Measurements from ENCODE around the gene TNPO2.

The TNPO2 gene

GRCh38 chr19:12752056-12752781, 28.5 kb upstream of the TNPO2 start:
- in situ Hi-C loops (cut with MboI; ENCODE audit: low sequenced_read_pairs) = no loop called here
- DNase-seq (ENCODE audit: low spot score in 2 of 2) = no peak
- Histone ChIP-seq H3K27me3 (ENCODE audit: low read depth) (peaks cover 40% of the 10 kb centered on the region), H3K4me3 (no peak overlapping the region), H3K4me1 (peaks cover under 1% of the 10 kb centered on the region; the same call in 1 of the 2 replicates), H3K9me3 (no peaks in the 10 kb centered on the region), H3K36me3 (replicated peaks) (peaks cover 3% of the 10 kb centered on the region; the same call in 1 of the 2 replicates)

- DNase-seq (ENCODE audit: low spot score in 2 of 2) = peak in 1 of 2 experiments; percentile 28
- H3K36me3 ChIP-seq (replicated peaks) = peaks cover 3% of the 10 kb centered on the region; the same call in 1 of the 2 replicates
- no peaks in the 10 kb centered on the region for H3K9me3 ChIP-seq
- H3K27me3 ChIP-seq (ENCODE audit: low read depth) = peaks cover 40% of the 10 kb centered on the region
- no peak within 1 kb of the TSS for H3K4me3 ChIP-seq
- in situ Hi-C loops (cut with MboI; ENCODE audit: low sequenced_read_pairs) = no loop called here
- no peaks in the 10 kb centered on the region for H3K4me1 ChIP-seq
Observed at GRCh38 chr19:12751635-12752034, 27.9 kb upstream of the TNPO2 start, which contains the start of gene BEST2. Gene BEST2, plus strand, starts transcription at chr19:12751791. Its CDS starts 802 bp downstream, at chr19:12752593.

DNA sequence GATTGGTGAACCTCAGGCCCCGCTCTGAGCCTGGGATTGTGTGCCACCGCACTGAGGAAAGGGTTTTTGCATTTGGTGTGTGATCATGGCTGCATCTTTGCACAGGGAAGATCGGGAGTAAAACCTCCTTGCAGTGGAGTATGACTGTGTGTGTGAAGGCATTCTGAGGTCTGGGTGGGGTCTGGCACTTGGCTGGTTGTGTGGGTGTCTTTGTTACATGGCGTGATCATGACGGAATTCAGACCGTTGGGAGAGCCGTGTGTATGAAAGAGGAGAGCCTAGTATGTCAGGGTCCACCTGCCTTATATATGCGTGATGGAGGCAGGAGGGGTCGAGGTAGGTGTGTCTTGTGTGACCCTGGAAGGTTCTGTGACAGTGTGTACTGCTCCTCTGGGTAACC, 27.1 kb upstream of the TNPO2 start:
- peaks cover 40% of the 10 kb centered on the region for H3K27me3 ChIP-seq (ENCODE audit: low read depth)
- no peaks in the 10 kb centered on the region for H3K9me3 ChIP-seq
- H3K4me1 ChIP-seq = no peaks in the 10 kb centered on the region
- no peak for DNase-seq (ENCODE audit: low spot score in 2 of 2)
- in situ Hi-C loops (cut with MboI; ENCODE audit: low sequenced_read_pairs) = no loop called here
- H3K36me3 ChIP-seq (replicated peaks) = peaks cover 11% of the 10 kb centered on the region
- H3K4me3 ChIP-seq = no peak overlapping the region

- Histone ChIP-seq H3K4me1 (no peaks in the 10 kb centered on the region), H3K4me3 (no peak overlapping the region), H3K27me3 (ENCODE audit: low read depth) (peaks cover 40% of the 10 kb centered on the region), H3K9me3 (no peaks in the 10 kb centered on the region), H3K36me3 (replicated peaks) (peaks cover 18% of the 10 kb centered on the region)
- DNase-seq (ENCODE audit: low spot score in 2 of 2) = no peak
- in situ Hi-C loops (cut with MboI; ENCODE audit: low sequenced_read_pairs) = no loop called here
Observed at GRCh38 chr19:12749938-12750521, 26.3 kb upstream of the TNPO2 start.

DNA sequence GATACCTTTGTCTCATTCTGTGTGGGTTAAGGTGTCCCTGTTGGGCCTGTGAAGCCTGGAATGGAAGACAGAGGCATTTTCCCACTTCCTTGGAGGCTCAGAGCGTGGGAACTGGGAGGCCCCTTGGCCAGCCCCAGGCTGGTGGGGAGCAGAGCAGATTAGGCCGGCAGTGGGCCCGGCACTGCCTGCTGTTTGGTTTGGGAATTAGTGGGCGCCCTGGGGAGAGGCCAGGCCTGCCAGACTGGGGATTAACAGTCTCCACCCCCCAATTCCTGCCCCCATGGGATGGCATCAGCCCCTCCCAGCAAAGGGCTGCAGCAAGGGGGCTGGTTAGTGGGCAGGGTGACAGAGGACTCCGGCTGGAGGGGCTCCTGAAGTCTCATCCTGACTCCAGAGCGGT, 24.8 kb upstream of the TNPO2 start:
- in situ Hi-C loops (cut with MboI; ENCODE audit: low sequenced_read_pairs) = no loop called here
- no peaks in the 10 kb centered on the region for H3K9me3 ChIP-seq
- H3K27me3 ChIP-seq (ENCODE audit: low read depth) = peaks cover 38% of the 10 kb centered on the region
- no peak overlapping the region for H3K4me3 ChIP-seq
- peaks cover 24% of the 10 kb centered on the region for H3K36me3 ChIP-seq (replicated peaks)
- no peak for DNase-seq (ENCODE audit: low spot score in 2 of 2)
- H3K4me1 ChIP-seq = no peaks in the 10 kb centered on the region

DNA sequence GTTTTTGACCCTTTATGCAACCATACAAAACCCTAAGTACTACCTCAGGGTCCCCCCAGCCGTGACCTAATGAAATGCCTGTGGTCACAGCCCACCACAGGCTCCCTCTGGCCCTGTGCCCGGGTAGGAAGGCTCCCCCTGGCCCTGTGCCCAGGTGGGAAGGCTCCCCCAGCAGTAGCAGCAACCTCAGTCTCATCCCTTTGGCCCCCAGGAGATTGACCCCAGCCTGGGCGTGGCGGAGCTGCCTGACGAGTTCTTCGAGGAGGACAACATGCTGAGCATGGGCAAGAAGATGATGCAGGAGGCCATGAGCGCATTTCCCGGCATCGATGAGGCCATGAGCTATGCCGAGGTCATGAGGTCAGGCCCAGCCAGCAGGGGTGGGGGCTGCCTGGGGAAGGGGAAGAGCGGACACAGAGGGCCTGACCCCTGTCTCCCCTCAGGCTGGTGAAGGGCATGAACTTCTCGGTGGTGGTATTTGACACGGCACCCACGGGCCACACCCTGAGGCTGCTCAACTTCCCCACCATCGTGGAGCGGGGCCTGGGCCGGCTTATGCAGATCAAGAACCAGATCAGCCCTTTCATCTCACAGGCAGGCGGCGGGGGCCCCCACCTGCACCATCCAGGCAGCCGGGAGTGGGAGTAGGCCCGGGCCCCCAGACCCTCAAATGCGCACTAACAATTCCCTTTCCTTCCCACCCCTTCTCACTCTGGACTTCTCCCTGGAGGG, 21.6 kb upstream of the TNPO2 start:
- DNase-seq (ENCODE audit: low spot score in 2 of 2) = no peak
- in situ Hi-C loops (cut with MboI; ENCODE audit: low sequenced_read_pairs) = no loop called here
- peaks cover 24% of the 10 kb centered on the region for H3K36me3 ChIP-seq (replicated peaks)

DNA sequence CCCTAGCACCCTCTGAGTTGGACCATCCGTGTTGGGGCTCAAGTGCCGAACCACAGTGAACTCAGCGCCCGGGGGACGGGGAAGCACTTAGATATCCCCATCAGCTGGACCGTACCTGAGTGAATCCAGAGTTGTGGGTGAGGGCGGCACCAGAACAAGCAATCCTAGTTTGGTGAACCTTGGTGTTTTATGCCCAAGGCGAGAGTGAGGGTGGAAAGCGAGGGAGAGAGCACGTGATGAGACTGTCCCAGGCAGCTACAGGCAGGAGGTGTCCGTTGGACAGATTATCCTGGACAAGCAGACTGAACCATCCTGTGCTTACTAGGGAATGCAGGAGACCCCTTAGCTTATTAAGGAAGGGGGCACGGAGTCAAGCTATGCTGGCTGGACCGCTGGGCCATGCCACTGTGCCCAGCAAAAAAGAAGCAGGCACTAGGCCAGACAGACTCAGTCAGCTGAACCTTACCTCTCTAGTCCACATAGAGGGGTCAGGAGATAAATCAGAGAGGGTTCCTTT, 14.2 kb upstream of the TNPO2 start:
- Histone ChIP-seq H3K27me3 (ENCODE audit: low read depth) (no peaks in the 10 kb centered on the region), H3K4me3 (peak overlapping the region; percentile 64), H3K36me3 (replicated peaks) (peaks cover 19% of the 10 kb centered on the region), H3K4me1 (peaks cover 9% of the 10 kb centered on the region), H3K9me3 (no peaks in the 10 kb centered on the region; the same call in none of the 2 replicates)
- in situ Hi-C loops (cut with MboI; ENCODE audit: low sequenced_read_pairs) = no loop called here
- no peak for DNase-seq (ENCODE audit: low spot score in 2 of 2)

More for the DNA sequence above, 21.6 kb upstream of the TNPO2 start:
- no peaks in the 10 kb centered on the region for H3K4me1 ChIP-seq
- H3K9me3 ChIP-seq = no peaks in the 10 kb centered on the region
- peaks cover 10% of the 10 kb centered on the region for H3K27me3 ChIP-seq (ENCODE audit: low read depth)
- H3K4me3 ChIP-seq = no peak overlapping the region

- peak; percentile 96 to 100 for DNase-seq (ENCODE audit: low spot score in 2 of 2)
- Histone ChIP-seq H3K4me3 (peak within 1 kb of the TSS; percentile 64), H3K4me1 (peaks cover 11% of the 10 kb centered on the region), H3K27me3 (ENCODE audit: low read depth) (no peaks in the 10 kb centered on the region), H3K9me3 (no peaks in the 10 kb centered on the region; the same call in none of the 2 replicates), H3K36me3 (replicated peaks) (peaks cover 22% of the 10 kb centered on the region)
- in situ Hi-C loops (cut with MboI; ENCODE audit: low sequenced_read_pairs) = no loop called here
Observed at GRCh38 chr19:12736995-12737834, 13.5 kb upstream of the TNPO2 start, which contains the start of gene GET3. Gene GET3, plus strand, starts transcription at chr19:12737497. Its CDS starts 9 bp downstream, at chr19:12737506.

GRCh38 chr19:12733369-12734214, 9.9 kb upstream of the TNPO2 start:
- peak; percentile 38 to 62 for DNase-seq (ENCODE audit: low spot score in 2 of 2)
- in situ Hi-C loops (cut with MboI; ENCODE audit: low sequenced_read_pairs) = no loop called here
- H3K27me3 ChIP-seq (ENCODE audit: low read depth) = no peaks in the 10 kb centered on the region
- peaks cover 38% of the 10 kb centered on the region for H3K36me3 ChIP-seq (replicated peaks)
- H3K4me1 ChIP-seq = peaks cover 12% of the 10 kb centered on the region
- peak overlapping the region; percentile 97 for H3K4me3 ChIP-seq
- no peaks in the 10 kb centered on the region; the same call in none of the 2 replicates for H3K9me3 ChIP-seq

- in situ Hi-C loops (cut with MboI; ENCODE audit: low sequenced_read_pairs) = no loop called here
- H3K36me3 ChIP-seq (replicated peaks) = peaks cover 37% of the 10 kb centered on the region
- peaks cover 7% of the 10 kb centered on the region for H3K4me1 ChIP-seq
- DNase-seq (ENCODE audit: low spot score in 2 of 2) = no peak
- H3K4me3 ChIP-seq = no peak overlapping the region
- H3K9me3 ChIP-seq = no peaks in the 10 kb centered on the region; the same call in 1 of the 2 replicates
- H3K27me3 ChIP-seq (ENCODE audit: low read depth) = no peaks in the 10 kb centered on the region
Observed at GRCh38 chr19:12731337-12731736, 7.6 kb upstream of the TNPO2 start.

DNA sequence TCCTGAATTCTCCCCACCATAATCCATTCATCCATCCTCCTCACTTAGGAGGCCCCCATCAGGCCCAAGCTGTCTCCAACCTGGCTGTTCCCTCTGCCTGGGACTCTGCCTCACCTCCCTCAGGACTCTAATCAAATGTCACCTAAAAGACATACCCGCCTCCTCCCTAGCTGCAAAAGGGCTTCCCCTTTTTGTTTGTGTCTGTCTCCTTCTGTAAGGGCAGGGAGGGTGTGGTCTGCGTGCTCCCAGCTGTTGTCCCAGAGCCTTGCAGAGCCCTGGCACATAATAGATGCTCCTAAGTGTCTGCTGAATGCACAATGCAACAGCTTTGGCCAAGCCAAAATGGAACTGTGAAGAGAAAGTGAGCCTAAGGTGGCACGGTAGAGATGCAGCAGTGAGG, 6.3 kb upstream of the TNPO2 start:
- peaks cover 5% of the 10 kb centered on the region for H3K4me1 ChIP-seq
- H3K4me3 ChIP-seq = no peak overlapping the region
- H3K36me3 ChIP-seq (replicated peaks) = peaks cover 37% of the 10 kb centered on the region
- no peaks in the 10 kb centered on the region for H3K9me3 ChIP-seq
- H3K27me3 ChIP-seq (ENCODE audit: low read depth) = no peaks in the 10 kb centered on the region
- in situ Hi-C loops (cut with MboI; ENCODE audit: low sequenced_read_pairs) = no loop called here
- DNase-seq (ENCODE audit: low spot score in 2 of 2) = no peak

- Histone ChIP-seq H3K4me1 (peaks cover 3% of the 10 kb centered on the region; the same call in 1 of the 2 replicates), H3K27me3 (ENCODE audit: low read depth) (no peaks in the 10 kb centered on the region), H3K36me3 (replicated peaks) (peaks cover 31% of the 10 kb centered on the region), H3K4me3 (no peak overlapping the region), H3K9me3 (no peaks in the 10 kb centered on the region)
- in situ Hi-C loops (cut with MboI; ENCODE audit: low sequenced_read_pairs) = no loop called here
- no peak for DNase-seq (ENCODE audit: low spot score in 2 of 2)
Observed at GRCh38 chr19:12727745-12728433, 4.2 kb upstream of the TNPO2 start.

Measured in HAP-1 (cell line).